ENCODE results near the gene SNX13.

SNX13 gene

DNA sequence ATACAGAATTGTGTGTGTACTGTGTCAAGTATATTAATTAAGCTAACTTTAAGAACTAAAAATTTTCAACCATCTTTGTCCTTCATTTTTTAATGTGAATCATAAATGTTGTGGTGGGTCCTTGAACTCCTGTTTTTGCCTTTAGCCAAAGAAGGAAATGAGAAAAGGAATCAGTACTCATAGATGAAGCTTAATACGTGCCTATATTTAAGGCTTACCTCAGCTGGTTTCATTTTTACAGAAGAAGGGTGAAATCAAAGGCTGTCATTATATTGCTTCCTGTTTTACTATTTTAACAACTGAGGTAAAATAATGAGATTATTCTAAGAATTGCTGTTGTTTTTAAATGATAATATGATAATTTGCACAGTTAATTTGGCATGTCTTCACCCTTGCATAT, 6.3 kb upstream of the SNX13 start:
- no peak for DNase-seq

DNA sequence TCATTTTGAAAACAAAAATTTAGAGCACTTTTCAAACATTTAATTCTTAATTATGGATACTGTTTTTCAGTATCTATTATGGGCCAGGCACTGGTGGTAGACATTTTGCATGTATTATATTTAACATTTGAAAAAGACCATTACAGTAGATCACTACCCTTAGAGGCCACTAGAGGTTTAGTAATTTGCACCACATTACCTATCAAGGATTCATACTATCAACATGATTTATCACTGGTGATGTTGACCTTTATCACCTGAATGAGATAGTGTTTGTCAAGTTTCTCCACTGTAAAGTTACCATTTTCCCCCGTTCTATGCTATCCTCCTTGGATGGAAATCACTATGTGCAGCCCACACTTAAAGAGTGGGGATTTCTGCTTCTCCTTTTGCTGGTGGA, 4.4 kb upstream of the SNX13 start:
- DNase-seq, result no peak

DNA sequence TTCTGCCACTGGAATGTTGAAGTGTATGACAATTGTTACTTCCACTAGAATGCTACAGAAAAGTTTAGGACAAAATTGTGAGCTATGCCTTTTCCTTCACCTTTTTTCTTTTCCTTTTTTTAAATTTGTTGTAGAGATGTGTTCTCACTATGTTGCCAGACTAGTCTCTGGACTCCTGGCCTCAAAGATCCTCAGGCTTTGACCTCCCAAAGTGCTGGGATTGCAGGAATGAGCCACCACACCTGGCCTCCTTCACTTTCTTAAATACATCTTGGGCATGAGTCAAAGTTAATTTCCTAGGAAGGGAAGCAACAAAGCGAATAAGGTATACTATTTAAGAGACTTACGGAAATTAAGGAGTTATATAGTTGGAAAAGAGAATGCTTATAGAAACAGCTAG, 2.7 kb upstream of the SNX13 start:
- DNase-seq, result no peak

DNA sequence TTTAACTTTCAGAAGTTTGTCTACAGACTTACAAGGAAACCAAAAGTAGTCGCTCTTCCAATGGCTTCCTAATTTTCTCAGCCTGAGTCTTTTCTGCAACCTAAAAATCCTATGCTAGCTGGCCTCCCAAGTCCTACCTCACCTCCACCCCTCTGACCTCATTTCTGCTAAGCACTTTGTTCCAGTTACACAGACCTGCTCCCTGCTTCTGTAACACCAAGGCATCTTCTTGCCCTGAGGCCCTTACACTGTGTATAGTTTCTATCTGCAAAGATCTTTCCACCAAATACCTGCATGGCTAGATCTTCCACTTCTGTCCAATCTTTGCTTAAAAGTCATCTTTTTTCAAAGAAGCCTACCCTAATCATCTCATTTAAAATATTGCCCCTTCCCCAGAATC, 1.9 kb upstream of the SNX13 start:
- DNase-seq, result no peak

DNA sequence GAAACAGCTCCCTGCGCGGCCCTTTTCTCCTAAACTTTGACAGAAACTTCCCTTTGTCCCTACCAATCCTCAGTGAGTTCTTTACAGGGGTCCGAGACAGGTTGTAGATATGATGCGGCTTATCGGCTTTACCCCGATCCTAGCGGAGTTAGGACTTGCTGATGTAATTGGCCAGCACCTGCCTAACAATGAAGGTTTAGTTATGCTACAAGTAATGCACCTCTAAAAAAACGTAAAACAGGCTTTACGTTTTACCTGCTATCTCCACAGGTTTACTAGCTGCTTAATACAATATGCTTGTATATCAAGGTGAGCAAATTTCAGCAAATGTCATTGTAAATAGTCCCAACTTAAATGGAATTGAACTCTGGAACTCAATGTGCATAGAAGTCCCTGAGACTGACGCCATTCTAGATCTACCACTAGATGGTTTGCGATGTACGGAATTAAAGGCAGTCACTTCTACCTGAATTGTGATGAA, 697 bp upstream of the SNX13 start:
- no peak for DNase-seq

DNA sequence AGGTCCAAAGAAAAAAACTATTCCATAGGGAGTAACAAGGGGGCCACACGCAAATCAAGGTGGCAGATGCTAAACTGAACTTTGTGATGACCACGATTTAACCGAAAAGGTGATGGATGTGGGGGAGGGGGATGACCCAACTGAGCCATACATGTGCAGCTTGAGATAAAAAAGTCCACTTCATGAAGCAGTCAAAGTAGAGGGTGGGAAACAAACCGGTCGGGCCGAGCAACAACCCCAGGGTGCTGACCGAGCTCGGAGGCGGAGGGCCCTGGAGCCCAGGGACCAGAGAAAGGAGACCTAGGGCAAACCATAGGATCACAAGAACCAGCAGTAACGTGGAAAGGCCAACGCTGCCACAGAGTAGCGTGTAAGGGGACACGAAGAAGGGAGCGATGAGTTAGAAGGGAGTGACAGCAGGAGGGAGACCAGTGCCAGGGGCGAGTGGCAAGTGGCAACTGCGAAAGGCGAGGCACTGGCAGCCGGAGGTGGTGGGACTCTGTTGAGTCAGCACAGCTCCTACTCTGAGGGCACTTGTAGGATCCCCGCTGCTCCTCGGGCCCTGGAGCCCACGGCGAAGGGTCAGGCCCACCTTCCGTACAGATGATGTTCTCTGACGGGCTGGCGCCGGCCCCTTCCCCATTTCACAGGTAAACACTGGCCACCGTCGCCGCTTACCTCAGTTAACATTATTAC, 540 bp downstream of the SNX13 start:
- peak; percentile 37 for DNase-seq

DNA sequence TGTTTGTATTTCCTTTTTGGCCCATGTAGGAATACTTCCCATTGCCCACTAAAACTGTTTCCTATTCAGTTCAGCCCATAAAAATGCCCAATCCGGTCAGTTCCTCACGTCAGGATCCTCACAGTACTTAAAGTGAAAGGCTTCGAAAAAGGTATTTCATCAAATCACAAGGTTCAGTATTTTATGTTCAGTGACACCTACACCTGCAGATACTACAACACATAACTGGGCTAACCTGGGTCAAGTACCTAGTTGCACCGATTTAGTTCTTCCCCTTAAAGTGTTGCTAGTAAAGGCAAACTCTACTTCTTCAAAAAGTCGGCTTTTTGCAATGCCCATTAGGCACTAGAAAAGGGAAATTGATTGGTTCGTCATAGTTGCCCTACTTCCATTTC, 1.1 kb downstream of the SNX13 start:
- DNase-seq, result no peak

DNA sequence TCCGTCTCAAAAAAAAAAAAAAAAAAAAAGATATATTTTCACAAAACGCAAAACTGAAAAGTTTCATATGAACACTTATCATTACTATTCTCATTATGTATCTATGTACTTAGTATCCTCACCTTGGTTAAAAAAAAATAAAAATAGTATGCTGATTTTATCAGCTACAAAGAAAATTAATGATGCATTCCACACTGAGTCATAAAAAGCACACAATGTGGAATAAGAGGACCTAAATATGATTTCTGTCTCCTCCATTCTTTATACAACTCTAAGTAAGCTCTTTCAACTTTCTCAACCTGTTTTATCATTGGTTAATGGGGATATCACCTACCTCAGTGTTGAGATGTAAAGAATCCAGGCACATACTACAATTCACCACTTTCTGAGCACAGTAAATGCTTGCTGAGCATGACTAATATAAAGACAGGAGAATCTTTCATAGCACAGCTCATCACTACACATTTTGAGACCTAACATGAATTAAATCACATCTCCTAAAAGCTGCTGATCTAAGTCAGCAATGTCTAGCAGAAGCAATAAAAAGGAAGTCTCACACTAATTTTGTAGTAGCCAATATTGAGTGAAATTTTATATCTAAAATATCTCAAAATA, 2.7 kb downstream of the SNX13 start:
- DNase-seq, result no peak

DNA sequence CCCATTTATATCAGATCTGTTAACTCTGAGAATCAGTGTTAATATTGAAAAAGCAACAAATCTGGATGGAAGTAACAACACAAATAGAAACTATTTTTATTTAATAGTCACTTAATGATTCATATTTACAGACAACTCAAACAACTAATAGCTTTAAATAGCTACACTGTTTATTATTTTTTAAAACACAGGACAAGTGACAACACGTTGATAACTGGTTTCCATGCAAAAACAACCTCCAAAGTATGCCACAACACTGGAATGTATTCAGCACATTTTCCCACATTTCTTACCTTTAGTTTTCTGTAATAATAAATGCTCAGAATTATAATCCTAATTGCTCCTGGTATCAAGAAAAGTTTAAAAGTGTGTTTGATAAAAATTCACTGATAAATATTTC, 4.0 kb downstream of the SNX13 start:
- no peak for DNase-seq

DNA sequence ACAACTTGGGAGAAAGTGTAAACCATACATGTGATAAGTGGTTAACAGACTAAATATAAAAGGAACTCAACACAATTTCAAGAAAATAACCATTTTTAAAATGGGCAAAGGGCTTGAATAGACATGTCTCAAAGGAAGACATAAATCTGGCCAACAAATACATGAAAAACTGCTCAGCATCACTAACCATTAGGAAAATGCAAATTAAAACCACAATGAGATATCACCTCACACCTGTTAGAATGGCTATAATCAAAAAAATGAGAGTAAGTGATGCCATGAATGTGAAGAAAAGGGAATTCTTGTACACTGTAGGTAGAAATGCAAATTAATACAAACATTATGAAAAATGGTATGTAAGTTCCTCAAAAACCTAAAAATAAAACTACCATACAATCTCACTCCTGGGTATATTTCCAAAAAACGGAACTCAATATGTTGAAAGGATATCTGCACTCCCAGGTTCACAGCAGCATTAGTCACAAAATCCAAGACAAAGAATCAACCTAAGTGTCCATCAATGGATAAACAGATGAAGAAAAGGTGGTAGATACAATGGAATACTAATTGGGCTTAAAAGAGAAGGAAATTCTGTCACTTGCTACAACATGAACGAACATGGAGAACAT, 5.6 kb downstream of the SNX13 start:
- DNase-seq, result no peak

DNA sequence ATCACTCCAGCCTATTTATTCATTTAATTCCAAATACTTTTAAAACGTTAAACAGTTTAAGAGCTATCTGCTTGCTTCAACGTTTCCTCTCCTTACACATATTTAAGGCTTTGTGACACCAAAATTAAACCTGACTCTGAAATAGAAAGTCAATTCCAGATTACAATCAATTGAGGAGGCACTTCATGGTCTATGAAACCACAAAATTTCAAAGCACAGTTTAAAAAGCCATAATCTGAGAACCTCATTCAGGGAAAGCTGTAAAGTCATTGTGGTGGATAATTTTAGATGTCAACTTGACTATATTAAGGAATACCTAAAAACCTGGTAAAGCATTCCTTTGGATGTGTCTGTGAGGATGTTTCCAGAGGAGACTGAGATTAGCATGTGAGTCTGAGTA, 6.2 kb downstream of the SNX13 start:
- no peak for DNase-seq

DNA sequence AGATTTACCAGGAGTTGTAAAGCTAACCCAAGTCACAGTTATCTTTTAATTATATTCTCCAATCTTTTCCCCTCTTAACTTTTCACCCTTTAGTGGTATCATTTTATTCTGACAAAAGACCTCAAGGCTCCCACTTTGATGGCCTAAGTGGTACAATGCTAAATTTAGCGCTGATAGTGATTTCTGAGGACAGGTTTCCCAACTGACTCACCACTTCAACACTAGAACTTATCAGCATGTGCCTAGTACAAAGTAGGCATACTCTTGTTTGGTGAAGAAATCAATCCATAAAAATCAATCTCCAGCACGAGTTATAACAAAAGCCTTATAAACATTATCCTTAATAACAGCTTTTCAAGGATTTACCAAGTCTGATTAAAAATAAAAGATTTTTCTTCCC, 7.5 kb downstream of the SNX13 start:
- DNase-seq, result no peak

DNA sequence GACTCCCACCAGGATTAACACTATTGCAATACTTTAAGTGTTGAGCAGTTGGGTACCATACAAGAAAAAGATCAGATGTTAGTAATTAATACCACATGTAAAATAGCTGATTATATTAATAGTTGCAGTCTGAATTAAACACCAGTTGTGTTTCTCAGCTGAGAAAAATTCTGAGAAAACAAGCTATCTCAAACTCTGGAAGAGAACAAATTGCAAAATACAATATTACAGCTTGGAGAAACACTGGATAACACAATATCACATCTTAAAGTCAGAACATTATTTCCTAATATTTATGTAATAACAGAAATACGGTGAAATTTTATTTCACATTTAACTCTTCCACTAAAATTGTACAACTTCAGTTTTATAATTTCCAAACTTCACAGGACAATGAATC, 9.2 kb downstream of the SNX13 start:
- DNase-seq, result no peak

DNA sequence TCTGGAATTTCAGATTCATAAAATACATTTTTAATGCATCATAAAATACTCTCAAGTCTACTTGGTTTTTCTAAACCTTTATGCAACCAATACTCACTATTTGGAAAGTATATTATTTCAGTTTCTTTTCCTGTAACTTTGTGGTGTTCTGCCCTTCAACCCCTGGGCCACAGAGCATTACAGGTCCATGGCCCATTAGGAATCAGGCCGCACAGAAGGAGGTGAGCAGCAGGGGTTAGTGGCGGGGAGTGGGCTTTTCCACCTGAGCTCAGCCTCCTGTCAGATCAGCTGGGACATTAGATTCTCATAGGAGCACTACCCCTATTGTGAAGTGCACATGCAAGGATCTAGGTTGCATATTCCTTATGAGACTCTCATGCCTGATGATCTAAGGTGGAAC, 9.7 kb downstream of the SNX13 start:
- no peak for DNase-seq

DNA sequence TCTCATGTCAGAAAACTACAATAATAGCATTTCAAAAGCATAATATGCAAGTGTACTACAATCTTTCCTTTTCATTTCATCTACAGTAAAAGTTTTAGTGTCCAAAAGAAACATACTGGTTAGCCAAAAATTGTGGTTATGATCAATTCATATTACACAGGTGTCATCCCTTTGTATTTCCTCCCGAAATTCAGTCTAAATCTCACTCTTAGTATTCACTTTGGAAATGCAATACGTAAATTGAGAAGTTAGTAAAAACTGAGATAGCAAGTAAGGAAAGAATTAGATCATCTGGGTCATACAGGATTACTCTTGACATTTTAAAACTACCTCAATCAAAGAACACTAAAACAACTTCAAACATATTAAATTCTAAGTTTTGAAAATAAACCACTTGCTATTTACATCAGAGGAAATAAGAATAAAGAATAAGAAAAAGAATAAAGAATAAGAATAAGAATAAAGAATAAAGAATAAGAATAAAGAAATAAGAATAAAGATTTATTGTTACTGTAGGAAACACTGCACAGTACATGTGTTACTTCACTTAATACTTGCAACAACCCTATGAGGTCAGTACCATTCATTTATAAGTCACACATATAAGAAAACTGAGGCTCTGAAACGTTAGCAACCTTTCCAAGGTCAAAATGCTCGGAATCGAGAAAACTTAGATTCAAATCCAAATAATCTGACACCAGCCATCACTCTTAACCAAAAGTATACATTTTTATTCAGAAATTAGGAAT, 10.5 kb downstream of the SNX13 start:
- no peak for DNase-seq

DNA sequence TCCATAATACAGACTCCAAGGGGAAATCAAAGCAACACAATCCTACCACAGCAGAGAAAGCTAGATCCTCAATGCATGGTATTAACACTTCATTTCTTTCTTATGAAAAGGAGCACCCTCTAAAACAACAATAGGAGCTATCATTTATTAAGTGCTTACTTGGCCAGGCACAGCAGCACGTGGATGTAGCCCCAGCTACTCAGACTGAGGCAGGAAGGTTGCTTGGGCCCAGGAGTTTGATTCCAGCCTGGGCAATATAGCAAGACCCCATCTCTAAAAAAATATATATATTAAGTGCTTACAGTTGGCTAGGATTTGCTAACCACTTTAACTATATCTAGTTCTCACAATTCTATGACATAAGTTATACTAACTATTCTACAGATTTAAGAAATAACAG, 12.2 kb downstream of the SNX13 start:
- DNase-seq, result no peak

DNA sequence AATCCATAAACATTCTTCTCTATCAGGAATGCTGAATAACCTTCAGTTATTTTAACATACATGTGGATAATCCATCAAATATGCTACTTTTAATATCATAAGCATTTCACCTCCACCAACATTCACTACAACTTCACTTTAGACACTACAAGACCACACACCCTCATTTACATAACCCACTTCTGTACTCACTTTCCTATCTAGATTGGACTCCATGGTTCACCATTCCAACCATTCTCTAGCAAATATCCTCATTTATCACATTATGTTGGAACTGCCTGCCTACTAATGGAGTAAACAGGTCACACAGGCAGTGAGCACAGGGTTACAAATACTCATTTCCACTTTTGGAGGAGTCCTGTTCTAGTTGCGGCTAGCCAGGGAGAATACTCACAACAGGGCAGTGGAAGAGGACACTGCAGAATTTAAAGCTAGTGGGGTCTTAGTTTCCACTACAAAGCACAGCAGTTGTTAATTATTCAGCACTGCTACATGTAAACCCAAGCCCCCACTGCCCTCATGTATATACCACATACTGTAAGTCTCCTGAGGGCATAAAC, 18.4 kb downstream of the SNX13 start:
- DNase-seq, result no peak

DNA sequence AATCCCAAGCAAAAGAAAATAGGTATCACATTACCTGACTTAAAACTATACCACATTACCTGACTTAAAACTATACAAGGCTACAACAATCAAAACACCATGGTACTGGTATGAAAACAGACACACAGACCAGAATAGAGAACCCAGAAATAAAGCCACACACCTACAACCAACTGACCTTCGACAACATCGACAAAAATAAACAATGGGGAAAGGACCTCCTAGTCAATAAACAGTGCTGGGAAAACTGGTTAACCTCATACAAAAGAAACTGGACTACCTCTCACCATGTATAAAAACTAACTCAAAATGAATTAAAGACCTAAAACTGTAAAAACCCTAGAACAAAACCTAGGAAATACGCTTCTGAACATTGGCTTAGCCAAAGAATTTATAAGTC, 22.5 kb downstream of the SNX13 start:
- DNase-seq, result no peak

DNA sequence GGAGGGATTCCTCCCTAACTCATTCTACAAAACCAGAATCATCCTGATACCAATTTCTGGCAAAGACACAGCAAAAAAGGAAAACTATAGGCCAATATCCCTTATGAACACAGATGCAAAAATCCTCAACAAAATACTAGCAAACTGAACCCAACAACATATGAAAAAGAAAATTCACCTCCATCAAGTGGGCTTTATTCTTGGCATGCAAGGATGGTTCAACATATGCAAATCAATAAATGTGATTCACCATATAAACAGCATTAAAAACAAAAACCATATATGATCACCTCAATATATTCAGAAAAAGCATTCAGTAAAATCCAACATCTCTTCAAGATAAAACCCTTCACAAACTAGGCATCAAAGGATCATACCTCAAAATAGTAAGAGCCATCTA, 23.5 kb downstream of the SNX13 start:
- DNase-seq, result no peak

DNA sequence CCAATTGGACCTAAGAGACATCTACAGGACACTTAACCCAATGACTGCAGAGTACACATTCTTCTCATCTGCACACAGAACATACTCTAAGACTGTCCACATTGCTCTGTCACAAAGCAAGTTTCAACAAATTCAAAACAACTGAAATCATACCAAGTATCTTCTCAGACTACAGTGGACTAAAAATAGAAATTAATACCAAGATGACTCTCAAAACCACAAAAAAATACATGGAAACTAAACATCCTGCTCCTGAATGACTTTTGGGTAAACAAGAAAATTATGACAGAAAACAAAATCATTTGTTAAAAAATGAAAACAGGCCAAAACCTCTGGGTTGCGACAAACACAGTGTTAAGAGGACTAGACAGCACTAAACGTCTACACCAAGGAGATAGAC, 24.5 kb downstream of the SNX13 start:
- DNase-seq, result no peak

DNA sequence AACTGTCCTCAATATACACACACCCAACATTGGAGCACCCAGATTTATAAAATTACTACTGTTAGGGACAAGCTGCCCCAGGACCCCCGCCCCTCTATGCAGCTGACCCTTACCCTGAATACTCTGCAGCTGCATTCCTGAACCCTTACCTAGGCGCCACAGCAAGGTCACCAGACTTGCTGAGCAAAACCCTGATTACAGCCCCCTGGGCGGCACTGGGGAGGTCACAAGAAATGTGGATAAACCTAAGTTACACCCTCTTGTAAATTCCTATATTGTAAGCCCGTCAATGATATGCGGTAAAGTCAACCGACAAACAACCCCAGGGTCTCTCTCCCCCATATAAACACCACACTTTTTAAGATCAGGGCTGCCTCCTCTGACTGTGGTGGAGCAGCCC, 25.1 kb downstream of the SNX13 start:
- no peak for DNase-seq

DNA sequence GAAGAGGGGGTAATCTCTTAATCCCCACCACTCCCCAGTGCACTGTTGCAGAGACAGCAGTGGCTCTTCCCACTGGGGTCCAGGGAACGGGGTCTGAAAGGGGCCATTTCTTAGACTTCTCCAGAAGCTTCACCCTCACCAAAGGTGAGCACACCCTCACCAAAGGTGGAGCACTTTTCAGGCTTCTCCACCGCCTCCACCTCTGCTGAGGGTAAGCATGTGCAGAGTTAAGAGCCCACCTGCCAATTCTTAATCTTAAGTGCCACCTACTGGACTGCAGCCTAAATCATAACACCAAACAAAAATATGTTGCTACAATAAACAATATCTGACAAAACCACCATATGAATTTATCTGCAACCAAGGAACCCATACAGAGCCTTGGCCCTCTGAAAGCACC, 27.0 kb downstream of the SNX13 start:
- DNase-seq, result no peak

DNA sequence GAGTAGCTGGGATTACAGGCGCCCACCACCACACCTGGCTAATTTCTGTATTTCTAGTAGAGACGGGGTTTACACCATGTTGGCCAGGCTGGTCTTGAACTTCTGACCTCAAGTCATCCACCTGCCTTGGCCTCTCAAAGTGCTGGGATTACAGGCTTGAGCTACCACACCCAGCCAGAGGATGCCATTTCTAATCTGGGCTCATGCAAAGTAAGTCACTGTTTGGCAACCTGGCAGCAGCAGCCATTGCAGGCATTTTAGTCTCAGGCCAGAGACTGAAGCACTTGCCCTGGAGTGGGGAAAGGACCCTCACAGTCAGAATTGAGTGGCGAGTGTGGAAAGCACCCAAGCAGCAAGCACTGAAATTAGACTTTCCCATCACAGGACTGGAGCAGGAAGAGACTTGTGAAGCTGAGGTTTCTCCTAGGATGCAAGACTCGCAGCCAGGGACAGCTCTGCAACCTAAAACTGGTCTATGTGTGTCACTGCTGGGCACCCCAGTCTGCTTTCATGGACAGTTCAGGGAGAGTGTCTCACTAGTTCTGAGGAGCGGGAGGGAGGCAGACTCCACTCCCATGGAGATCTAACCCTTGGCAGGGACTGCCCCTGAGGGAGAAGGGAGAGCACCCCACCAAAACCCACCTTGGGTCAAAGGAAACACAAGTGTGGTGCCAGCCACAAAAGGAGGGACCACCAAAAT, 27.6 kb downstream of the SNX13 start:
- DNase-seq, result no peak
